HG03095 (cell line): ENCODE data around the gene ZNF362.

Experiments used
- ATAC-seq: cut with Tn5 transposase; IDR thresholded peaks from one replicate; pipeline ENCODE4 v1.9.1; 2021; ENCODE audit warnings: moderate library complexity; ENCODE audit not compliant: unreplicated experiment

ZNF362 gene

DNA sequence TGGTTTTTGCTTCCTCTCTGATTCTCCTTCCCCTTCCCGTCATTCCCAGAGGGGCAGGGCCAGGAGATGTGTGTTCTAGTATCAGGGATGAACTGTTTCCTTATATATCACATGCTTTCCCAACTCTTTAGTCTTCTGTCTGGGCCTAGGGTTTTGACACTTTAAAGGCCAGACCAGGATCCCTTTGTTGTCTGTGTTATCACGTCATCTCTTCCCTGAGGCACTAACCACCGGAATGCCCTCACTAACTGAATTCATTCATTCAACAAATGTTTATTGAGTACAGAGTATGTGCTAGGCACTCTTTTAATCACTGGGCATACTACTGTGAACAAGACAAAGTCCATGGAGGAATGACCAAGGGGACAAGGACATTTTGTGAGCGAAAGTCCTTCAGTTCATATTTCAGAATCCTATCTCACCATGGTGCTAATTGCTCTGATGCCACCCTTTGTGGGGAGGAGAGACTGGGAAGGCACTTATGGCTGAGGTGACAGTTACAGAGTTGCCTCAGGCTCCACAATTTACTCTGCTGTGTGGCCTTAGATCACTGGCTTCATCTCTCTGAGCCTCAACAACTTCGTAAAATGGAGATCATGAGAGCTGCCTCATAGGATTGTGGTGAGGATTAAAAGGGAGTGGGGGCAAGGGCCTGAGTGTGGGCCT lies 12.0 kb upstream of the ZNF362 start:
- no peak for ATAC-seq

DNA sequence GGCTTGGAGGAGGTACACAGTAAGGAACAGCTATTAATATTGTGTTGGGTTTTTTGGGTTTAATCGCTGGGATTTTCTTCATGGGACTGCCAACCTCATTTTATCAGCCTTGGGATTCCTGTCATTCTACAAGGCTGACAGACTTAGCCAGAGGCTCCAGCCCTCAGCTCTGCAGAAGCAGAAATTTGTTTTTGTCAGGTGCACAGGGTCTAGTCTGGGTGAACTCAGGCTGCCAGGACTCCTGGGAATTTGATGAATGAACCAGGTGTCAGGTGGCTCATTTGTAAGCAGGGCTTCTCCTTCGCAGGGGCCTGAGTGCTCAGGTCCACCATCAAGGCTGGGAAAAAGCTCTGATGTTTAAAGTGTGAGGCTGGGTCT lies 11.5 kb upstream of the ZNF362 start:
- no peak for ATAC-seq

DNA sequence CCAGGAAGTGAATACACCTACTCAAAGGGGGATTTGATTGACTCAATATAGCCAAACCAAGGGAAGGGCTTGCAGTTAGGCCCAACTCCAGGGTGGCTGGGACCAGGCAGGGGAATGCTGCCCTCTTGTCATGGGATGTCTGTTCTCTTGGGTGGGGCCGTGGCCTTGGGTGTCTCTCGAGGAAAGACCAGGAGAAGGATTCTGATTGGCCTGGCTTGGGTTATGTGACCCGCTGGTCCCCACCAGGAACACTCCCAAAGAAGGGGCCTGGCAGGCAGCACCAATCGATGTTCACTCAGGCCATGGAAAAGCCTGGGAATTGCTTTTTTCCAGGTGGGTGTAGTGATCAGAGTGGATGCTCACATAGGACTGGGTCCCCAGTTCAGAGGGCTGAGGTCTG lies 10.1 kb upstream of the ZNF362 start:
- no peak for ATAC-seq

- no peak for ATAC-seq
Observed at GRCh38 chr1:33247545-33247944, 8.7 kb upstream of the ZNF362 start.

- ATAC-seq: no peak
Observed at GRCh38 chr1:33248244-33248643, 8.0 kb upstream of the ZNF362 start.

GRCh38 chr1:33249422-33249821 lies 6.9 kb upstream of the ZNF362 start:
- ATAC-seq: no peak

DNA sequence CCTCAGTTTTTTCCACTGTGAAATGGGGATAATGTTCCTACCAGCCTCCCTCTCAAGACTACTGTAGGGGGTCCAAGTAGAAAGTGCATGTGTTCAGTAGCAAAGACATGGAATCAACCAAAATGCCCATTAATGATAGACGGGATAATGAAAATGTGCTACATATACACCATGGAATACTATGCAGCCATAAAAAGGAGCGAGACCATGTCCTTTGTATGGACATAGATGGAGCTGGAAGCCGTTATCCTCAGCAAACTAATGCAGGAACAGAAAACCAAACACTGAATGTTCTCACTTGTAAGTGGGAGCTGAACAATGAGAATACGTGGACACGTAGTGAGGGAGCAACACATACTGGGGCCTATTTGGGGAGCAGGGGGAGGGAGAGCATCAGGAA lies 6.1 kb upstream of the ZNF362 start:
- no peak for ATAC-seq

DNA sequence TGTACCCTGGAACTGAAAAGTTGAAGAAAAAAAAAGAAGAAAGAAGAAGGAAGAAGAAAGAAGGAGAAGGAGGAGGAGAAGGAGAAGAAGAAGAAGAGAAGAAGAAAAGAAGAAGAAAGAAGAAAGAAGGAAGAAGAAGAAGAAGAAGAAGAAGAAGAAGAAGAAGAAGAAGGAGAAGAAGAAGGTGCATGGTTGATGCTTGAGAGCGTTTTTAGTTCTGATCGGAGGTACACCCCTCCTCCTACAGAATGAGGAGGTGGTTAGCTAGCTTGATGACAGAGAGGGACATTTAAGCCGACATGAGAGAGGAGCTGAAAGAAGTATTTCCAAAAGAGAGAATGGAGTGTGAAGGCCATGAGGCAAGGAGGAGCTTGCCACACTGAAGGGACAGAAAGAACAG lies 5.6 kb upstream of the ZNF362 start:
- ATAC-seq: no peak

GRCh38 chr1:33254491-33254890 lies 1.8 kb upstream of the ZNF362 start:
- no peak for ATAC-seq

- no peak for ATAC-seq
Observed at GRCh38 chr1:33255347-33256220, 708 bp upstream of the ZNF362 start.

GRCh38 chr1:33256221-33256470 lies 146 bp upstream of the ZNF362 start:
- no peak for ATAC-seq

DNA sequence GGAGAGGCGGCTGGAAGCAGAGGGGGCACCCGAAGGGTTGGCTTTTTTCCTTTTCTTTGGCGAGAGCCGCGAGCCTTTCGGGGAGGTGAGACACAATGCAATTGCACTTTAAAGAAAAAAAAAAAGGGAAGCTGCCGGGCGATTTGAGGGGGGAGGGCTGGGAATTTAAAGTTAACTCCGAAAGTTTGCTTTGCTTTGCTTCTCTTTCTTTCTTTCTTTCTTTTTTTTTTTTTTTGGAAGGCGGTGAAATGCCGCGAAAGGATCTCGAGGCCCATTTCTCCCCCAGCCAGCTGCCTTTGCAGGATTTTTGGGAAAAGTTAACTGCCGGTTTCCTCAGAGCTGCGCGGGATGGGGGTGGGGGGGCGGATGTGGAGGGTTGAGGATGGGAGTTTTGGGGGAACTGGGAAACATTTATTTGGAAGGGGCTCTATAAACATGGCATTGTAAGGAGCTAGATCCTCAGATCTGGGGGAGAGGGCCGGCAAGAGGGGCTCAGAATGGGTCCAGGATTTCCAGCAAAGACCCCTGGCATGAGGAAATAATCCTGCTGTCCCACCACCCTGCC lies 997 bp downstream of the ZNF362 start:
- ATAC-seq: no peak

DNA sequence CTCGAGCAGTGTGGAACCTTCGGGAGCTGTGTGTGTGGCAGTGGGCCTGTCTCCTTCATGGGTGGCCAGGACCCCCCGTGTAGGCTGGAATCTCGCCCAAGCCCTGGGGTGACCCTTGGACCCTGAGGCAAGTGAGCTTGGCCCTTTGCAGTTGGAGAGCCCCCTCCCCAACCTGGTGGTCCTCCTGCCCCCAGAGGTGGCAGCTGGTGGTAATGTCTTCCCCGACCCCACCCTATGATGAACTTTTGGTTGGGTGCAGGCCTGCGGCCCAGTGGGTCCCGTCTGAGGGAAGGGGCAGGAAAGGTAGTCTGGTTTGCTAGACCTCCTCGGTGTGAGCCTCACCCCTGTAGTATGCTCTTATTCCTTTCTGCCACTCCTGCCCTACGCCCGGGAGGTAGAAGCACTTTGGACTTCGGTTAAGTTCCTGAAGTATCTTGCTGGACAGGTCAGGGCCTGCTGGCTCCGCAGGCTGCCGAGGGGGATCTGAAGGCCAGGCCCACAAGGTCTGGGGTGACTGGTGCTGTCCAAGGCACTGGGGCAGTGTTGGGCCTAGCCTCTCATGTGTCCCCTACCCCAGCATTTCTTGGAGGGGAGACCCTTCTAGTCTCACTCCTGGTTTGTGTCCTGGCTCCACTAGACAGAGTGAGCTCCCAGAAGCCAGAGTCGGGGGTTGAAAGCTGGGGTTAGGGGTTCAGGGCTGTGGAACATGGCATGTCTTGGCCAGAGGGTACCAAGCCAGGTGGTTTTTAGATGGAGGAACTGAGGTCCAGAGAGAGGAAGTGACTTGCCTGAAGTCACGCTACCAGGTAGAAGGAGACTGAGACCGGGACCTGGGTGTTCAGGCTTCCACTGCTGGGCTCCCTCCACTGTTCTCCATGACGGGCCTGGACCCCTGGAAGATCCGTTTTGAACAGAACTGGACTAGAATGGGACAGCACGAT lies 1.8 kb downstream of the ZNF362 start:
- no peak for ATAC-seq

- no peak for ATAC-seq
Observed at GRCh38 chr1:33258788-33259274, 2.5 kb downstream of the ZNF362 start.

GRCh38 chr1:33259879-33260278 lies 3.6 kb downstream of the ZNF362 start:
- ATAC-seq: no peak

GRCh38 chr1:33260439-33260838 lies 4.1 kb downstream of the ZNF362 start:
- no peak for ATAC-seq

GRCh38 chr1:33261344-33261743 lies 5.1 kb downstream of the ZNF362 start:
- no peak for ATAC-seq

DNA sequence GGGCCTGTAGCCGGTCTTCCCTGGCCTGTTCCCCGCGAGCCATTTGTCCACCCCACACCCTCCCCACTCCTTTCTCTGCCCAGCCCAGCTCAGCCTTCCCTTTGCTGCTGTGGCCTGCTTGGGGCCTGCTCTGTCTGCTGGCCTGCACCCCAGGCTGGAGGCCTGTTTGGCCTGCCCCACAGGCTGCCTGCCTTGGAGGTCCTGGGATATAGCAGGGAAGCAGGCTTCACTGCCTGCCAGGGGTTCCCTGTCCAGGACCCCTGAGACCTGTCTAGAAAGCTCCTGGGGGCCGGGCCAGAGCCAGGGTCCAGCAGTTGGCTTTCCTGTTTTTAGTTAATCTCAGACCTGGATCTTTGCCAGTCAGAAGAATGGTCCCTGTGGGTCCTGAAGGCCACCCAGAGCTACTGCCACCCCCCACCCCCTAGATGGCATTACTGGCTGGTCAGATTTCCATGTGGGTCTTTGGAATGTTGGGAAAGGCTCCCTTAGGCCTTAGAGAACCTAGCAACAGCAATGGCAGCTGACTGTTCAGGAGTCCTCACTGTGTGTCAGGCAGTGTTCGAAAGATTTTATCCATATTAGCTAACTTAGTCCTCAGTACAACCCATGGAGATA lies 7.7 kb downstream of the ZNF362 start:
- ATAC-seq: no peak

DNA sequence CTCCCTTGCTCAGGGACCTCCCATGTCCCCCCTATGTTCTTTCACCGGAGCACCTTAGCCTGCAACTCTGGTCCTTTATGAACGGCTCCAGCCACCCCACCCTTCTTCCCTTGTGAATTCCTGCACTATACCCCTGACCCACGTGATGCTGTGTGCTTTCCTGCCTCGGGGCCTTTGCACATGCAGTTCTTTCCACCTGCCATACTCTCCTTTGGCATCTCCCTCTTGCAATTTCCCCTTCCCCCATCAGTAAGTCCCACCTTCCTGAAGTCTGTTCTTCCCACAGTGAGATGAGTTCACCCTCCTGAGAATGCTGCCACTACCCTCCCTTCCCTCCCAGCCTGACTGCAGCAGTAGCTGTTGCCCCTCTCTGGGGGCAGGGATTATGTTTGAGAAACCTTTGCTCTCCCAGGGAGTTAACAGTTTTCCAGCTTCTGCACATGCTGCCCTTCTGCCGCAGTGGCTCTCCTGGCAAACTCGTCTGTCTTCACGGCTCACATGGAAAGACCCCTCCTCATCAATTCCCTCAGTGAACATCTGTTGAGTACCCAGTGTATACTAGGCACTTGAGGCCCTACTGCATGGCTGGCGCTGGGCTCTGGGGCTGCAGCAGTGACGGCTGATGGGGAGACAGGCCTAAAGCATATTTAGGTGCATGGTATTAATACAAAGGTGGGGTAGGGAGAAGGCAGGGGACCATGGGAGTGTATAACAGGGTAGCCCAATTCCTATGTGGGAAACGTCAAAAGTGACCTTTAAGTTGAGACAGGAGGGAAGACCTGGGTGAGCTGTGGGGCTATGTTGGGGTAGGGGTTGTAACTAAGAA lies 9.7 kb downstream of the ZNF362 start:
- ATAC-seq: no peak

DNA sequence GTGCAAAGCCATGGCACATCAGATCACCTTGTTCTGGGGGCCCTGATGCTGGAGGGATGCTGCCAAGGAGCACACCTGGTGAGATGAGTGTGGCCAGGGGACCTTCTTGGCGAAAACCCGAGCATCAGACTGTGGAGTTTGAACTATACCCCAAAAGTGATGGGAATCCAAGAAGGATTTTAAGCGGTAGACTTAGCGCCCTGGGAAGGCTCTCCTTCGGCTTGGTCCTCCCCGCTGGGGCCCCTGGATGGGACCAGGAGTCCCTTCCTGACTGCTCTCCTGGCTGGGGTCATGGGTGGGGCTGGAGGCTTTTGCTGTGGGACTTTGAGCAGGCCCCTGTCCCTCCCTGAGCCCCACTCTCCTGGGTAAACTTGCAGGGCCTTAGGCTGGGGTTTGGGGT lies 10.5 kb downstream of the ZNF362 start:
- no peak for ATAC-seq
